Measurements from ENCODE around the gene HGS.

GRCh38 chr17:81706232-81706611 is 22.4 kb downstream of the HGS start:
- TF ChIP-seq, protein P1, sequence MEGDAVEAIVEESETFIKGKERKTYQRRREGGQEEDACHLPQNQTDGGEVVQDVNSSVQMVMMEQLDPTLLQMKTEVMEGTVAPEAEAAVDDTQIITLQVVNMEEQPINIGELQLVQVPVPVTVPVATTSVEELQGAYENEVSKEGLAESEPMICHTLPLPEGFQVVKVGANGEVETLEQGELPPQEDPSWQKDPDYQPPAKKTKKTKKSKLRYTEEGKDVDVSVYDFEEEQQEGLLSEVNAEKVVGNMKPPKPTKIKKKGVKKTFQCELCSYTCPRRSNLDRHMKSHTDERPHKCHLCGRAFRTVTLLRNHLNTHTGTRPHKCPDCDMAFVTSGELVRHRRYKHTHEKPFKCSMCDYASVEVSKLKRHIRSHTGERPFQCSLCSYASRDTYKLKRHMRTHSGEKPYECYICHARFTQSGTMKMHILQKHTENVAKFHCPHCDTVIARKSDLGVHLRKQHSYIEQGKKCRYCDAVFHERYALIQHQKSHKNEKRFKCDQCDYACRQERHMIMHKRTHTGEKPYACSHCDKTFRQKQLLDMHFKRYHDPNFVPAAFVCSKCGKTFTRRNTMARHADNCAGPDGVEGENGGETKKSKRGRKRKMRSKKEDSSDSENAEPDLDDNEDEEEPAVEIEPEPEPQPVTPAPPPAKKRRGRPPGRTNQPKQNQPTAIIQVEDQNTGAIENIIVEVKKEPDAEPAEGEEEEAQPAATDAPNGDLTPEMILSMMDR (IDR thresholded peaks at IDR 0.05) = no peak
- TF ChIP-seq EZH2phosphoT487 (IDR thresholded peaks at IDR 0.05) = no peak
- no peak for TF ChIP-seq EZH2 (IDR thresholded peaks at IDR 0.05)

All from neural progenitor cell (in vitro differentiated cells).